Kidney epithelial cell (primary cell): ENCODE results near the gene SPATA33. TPM values are rescaled to one million over a fixed set of nuclear protein-coding genes. Genes with fewer than 3 reads are reported as not detected.
"Not testable (repeated sequence)": the region's sequence is repeated elsewhere in the genome, so short reads cannot be mapped to it uniquely, and the experiment has no call there.

Experiments used
- DNase-seq: peaks from one replicate; pipeline ENCODE4 v3.0.0-alpha.2; 2010; ENCODE audit warnings: low read depth
- H3K27me3 ChIP-seq: 2 replicates; pipeline ENCODE4 v1.6.0; 2011; ENCODE audit warnings: low read length; ENCODE audit not compliant: control insufficient read depth, insufficient read depth
- H3K36me3 ChIP-seq: 2 replicates; pipeline ENCODE4 v1.5.1; 2011; ENCODE audit warnings: low read length; ENCODE audit not compliant: control insufficient read depth, insufficient read depth
- H3K4me3 ChIP-seq: 2 replicates; pipeline ENCODE4 v1.5.1; 2011; ENCODE audit warnings: low read depth, mild to moderate bottlenecking, control low read depth, low read length
- total RNA-seq: library from RNA; depleted of rRNA; stranded (reverse); fragments of >200 nt; gene quantifications from 2 replicates; pipeline ENCODE4 v1.2.3, GENCODE V29; 2015
- TF ChIP-seq, protein P1 (sequence below): IDR thresholded peaks from 2 replicates; pipeline ENCODE4 v1.5.1; 2011; ENCODE audit warnings: mild to moderate bottlenecking, moderate library complexity, low read length, control low read depth, inconsistent platforms; ENCODE audit not compliant: insufficient read depth, poor library complexity, severe bottlenecking

Gene SPATA33
- total RNA-seq, 1 donor from 2014 or later = 6.6 TPM

DNA sequence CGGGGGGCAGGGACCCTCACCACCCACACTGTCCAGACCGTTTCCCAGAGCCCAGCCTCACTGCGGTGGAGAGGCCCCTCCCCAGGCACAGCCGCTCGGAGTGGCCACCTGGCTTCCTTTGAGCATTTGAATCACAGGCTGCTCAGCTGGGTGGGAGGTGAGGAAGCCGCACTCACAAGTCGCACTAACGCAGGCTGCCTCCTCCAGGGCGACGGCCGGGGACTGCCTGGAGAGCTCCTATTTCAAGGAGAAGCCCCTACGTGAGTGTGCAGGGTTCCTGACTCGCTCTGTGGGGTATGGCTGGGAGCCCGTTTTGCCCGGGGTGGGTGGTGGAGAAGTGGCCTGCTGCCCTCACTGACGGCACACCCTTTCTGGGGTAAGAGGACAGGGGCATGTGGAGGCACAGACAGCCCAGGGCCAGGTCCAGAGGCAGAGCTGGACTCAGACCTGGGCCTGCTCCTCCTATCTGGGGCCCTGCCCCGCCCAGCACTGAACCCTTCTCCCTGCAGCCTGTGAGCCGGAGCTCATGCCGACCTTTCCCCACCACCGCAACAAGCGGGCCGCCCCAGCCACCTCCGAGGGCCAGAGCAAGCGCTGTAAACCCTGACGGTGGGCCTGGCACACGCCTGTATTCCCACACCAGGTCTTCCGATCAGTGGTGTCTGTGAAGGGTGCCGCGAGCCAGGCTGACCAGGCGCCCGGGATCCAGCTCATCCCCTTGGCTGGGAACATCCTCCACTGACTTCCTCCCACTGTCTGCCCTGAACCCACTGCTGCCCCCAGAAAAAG is 37.6 kb downstream of the SPATA33 start:
- DNase-seq = no peak
- Histone ChIP-seq H3K4me3 (no peak overlapping the region), H3K36me3 (peaks cover 1% of the 10 kb centered on the region), H3K27me3 (no peaks in the 10 kb centered on the region)
- TF ChIP-seq, protein P1, sequence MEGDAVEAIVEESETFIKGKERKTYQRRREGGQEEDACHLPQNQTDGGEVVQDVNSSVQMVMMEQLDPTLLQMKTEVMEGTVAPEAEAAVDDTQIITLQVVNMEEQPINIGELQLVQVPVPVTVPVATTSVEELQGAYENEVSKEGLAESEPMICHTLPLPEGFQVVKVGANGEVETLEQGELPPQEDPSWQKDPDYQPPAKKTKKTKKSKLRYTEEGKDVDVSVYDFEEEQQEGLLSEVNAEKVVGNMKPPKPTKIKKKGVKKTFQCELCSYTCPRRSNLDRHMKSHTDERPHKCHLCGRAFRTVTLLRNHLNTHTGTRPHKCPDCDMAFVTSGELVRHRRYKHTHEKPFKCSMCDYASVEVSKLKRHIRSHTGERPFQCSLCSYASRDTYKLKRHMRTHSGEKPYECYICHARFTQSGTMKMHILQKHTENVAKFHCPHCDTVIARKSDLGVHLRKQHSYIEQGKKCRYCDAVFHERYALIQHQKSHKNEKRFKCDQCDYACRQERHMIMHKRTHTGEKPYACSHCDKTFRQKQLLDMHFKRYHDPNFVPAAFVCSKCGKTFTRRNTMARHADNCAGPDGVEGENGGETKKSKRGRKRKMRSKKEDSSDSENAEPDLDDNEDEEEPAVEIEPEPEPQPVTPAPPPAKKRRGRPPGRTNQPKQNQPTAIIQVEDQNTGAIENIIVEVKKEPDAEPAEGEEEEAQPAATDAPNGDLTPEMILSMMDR = no peak

DNA sequence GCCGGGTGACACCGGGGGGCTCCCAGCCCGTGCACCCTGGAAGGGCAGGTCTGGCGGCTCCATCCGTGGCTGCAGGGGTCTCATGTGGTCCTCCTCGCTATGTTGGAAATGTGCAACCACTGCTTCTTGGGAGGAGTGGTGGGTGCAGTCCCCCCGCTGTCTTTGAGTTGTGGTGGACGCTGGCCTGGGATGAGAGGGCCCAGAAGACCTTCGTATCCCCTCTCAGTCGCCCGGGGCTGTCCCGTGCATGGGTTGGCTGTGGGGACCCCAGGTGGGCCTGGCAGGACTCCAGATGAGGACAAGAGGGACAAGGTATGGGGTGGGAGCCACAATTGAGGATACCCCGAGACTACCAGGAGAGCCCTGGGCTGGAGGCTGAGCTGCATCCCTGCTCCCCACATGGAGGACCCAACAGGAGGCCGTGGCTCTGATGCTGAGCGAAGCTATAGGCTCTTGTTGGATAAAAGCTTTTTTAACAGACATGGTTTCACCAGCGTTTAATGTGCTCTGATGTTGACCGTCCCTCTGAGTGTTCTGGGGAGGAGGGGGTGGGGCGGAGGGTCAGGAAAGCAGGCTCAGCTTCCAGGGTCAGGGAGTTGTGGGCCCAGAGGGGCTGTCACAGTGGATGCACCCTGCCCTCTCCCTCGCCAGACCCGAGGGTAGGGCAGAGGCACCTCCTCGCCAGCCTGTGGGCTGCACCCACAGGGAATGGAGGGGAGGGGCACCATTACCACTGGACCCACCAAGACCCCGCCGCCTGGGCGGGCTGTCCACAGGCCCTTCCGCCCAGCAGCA is 38.4 kb downstream of the SPATA33 start:
- no peak for DNase-seq
- Histone ChIP-seq H3K4me3 (no peak overlapping the region), H3K27me3 (no peaks in the 10 kb centered on the region), H3K36me3 (peaks cover 1% of the 10 kb centered on the region)
- TF ChIP-seq, protein P1 = no peak

DNA sequence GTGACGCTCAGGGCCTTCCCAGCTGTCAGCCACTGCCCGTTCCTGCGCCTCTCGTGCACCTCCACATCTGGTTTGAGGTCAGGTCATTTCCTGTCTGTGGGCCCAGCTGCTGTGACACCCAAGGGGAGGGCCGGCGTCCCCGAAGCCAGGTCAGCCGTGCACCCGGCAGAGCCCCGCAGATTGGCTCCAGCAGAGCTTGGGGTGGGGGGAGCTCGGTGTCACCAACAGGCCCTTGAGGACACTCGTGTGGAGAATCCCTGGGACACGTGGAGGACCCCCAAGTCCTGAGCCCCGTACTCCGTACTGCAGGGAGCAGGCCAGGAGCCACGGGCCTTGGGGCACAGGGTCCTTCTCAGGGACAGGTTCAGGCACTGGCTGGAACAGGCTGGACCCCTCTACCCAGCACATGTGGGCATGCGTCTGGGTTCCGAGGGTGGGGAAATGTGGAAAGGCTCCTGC is 39.1 kb downstream of the SPATA33 start:
- DNase-seq = no peak
- Histone ChIP-seq H3K4me3 (no peak overlapping the region), H3K36me3 (no peaks in the 10 kb centered on the region), H3K27me3 (no peaks in the 10 kb centered on the region)
- TF ChIP-seq, protein P1 = no peak

DNA sequence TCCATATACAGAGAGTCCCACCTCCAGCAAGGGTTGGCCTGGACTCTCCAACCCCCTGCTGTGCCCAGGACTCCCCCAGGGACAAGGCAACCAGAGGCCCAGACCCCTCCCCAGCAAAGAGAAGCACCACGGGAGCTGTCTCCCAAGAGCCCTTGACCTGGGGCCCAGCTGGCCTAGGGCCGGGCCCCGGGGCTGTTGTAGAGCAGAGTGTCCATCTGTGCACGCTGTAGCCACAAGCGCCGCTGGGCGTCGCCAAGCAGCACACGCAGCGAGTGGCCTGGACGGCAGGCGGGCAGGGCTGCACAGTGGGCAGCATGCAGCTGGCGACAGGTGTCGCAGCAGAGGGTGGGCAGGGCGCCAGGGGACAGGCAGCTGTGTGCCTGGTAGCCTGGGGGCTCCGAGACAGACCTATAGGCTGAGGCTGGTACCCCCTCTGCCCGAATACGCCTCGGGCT is 39.6 kb downstream of the SPATA33 start:
- H3K4me3 ChIP-seq = no peak overlapping the region
- no peaks in the 10 kb centered on the region for H3K27me3 ChIP-seq
- no peak for DNase-seq
- H3K36me3 ChIP-seq = no peaks in the 10 kb centered on the region
- TF ChIP-seq, protein P1 = no peak

DNA sequence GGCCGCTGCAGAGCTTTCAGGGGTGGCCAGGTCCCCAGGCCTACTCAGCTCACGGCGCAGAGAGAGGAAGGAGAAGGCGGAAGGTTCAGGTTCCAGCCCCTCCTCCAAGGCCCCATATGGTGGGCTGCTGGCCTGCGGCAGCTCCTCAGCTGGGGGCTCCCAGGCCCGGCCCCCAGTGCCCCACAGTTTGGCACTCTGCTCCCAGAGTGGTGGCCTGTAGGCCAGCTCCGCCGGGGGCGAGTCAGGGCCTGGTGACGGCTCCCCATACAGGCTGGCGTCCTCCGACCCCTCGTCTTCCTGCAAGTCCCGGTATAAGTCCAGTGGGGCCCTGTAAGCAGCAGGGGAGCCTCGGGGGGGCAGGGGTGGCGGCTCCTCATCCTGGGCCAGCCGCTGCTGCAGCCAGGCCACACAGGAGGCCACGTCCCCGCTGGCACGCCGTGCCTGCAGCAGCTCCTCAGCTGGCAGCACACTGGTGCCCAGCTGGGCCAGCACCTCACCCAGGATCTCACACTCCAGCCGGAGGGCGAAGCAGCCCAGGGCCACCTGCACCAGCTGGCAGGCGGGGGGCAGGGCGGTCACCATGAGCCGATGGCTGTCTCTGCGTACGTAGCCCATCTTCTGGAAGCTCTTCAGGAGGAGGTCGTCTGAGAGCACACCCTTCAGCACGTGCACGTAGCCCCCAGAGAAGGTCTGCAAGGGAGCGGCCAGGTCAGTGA is 40.1 kb downstream of the SPATA33 start:
- H3K27me3 ChIP-seq = no peaks in the 10 kb centered on the region
- TF ChIP-seq, protein P1 = no peak
- no peak for DNase-seq
- H3K4me3 ChIP-seq = no peak overlapping the region
- H3K36me3 ChIP-seq = no peaks in the 10 kb centered on the region

DNA sequence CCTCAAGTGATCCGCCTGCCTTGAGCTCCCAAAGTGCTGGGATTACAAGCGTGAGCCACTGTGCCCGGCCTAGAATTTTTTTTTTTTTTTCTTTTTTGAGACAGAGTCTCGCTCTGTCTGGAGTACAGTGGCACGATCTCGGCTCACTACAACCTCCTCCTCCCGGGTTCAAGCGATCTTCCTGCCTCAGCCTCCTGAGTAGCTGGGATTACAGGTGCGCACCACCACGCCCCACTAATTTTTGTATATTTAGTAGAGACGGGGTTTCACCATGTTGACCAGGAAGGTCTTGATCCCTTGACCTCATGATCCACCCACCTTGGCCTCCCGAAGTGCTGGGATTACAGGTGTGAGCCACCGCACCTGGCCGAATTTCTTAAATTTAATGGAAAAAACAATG is 41.1 kb downstream of the SPATA33 start:
- not testable (repeated sequence) for H3K4me3 ChIP-seq, H3K36me3 ChIP-seq, DNase-seq, H3K27me3 ChIP-seq

DNA sequence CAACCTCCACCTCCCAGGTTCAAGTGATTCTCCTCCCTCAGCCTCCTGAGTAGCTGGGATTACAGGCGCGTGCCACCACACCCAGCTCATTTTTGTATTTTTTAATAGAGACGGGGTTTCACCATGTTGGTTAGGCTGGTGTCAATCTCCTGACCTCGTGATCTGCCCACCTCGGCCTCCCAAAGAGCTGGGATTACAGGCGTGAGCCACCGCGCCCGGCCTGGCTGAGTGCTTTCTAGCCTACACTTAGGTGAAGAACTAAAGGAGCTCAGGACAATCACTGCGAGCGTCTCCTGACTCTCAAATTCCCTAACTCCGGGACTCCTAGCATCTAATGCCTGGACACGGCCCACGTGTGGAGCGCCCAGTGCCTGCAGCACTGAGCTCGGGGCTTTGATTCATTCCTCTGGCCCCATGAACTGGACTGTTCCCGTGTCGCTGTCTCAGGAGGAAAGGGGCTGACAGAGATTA is 42.0 kb downstream of the SPATA33 start:
- not testable (repeated sequence) for H3K4me3 ChIP-seq, H3K36me3 ChIP-seq, H3K27me3 ChIP-seq, DNase-seq
